ENCODE measurements around the gene MGAT4B.

Gene MGAT4B

GRCh38 chr5:179815491-179816249 lies 9.0 kb upstream of the MGAT4B start:
- no peak overlapping the region for H3K4me3 ChIP-seq (ENCODE audit: low read length)

GRCh38 chr5:179814090-179814489 lies 7.4 kb upstream of the MGAT4B start:
- DNase-seq (ENCODE audit: low read depth, low spot score): no peak
- H3K4me3 ChIP-seq (ENCODE audit: low read length): no peak overlapping the region

More at GRCh38 chr5:179815491-179816249, 9.0 kb upstream of the MGAT4B start:
- DNase-seq (ENCODE audit: low read depth, low spot score): no peak

GRCh38 chr5:179812997-179813607 lies 6.4 kb upstream of the MGAT4B start:
- DNase-seq (ENCODE audit: low read depth, low spot score): no peak
- H3K4me3 ChIP-seq (ENCODE audit: low read length): no peak overlapping the region

- no peak for DNase-seq (ENCODE audit: low read depth, low spot score)
- H3K4me3 ChIP-seq (ENCODE audit: low read length): no peak overlapping the region
Observed at GRCh38 chr5:179812135-179812825, 5.6 kb upstream of the MGAT4B start.

- peak overlapping the region; percentile 68 for H3K4me3 ChIP-seq (ENCODE audit: low read length)
- DNase-seq (ENCODE audit: low read depth, low spot score): no peak
Observed at GRCh38 chr5:179805529-179806249, 977 bp downstream of the MGAT4B start.

- peak overlapping the region; percentile 68 for H3K4me3 ChIP-seq (ENCODE audit: low read length)
- DNase-seq (ENCODE audit: low read depth, low spot score): no peak
Observed at GRCh38 chr5:179805070-179805528, 1.6 kb downstream of the MGAT4B start.

GRCh38 chr5:179804555-179804947 lies 2.1 kb downstream of the MGAT4B start:
- no peak for DNase-seq (ENCODE audit: low read depth, low spot score)
- H3K4me3 ChIP-seq (ENCODE audit: low read length): no peak overlapping the region

GRCh38 chr5:179803651-179804554 lies 2.8 kb downstream of the MGAT4B start:
- H3K4me3 ChIP-seq (ENCODE audit: low read length): no peak overlapping the region
- DNase-seq (ENCODE audit: low read depth, low spot score): peak; percentile 35

GRCh38 chr5:179802950-179803562 lies 3.6 kb downstream of the MGAT4B start:
- H3K4me3 ChIP-seq (ENCODE audit: low read length): no peak overlapping the region
- no peak for DNase-seq (ENCODE audit: low read depth, low spot score)

- H3K4me3 ChIP-seq (ENCODE audit: low read length): no peak overlapping the region
- no peak for DNase-seq (ENCODE audit: low read depth, low spot score)
Observed at GRCh38 chr5:179802207-179802883, 4.3 kb downstream of the MGAT4B start.

- DNase-seq (ENCODE audit: low read depth, low spot score): peak; percentile 49
- H3K4me3 ChIP-seq (ENCODE audit: low read length): no peak overlapping the region
Observed at GRCh38 chr5:179801304-179802206, 5.1 kb downstream of the MGAT4B start.

- DNase-seq (ENCODE audit: low read depth, low spot score): no peak
- no peak overlapping the region for H3K4me3 ChIP-seq (ENCODE audit: low read length)
Observed at GRCh38 chr5:179800696-179801201, 5.9 kb downstream of the MGAT4B start.

- DNase-seq (ENCODE audit: low read depth, low spot score): no peak
- no peak overlapping the region for H3K4me3 ChIP-seq (ENCODE audit: low read length)
Observed at GRCh38 chr5:179800071-179800695, 6.5 kb downstream of the MGAT4B start.

- H3K4me3 ChIP-seq (ENCODE audit: low read length): no peak overlapping the region
- DNase-seq (ENCODE audit: low read depth, low spot score): no peak
Observed at GRCh38 chr5:179799644-179799973, 7.1 kb downstream of the MGAT4B start.

GRCh38 chr5:179798771-179799643 lies 7.7 kb downstream of the MGAT4B start:
- no peak overlapping the region for H3K4me3 ChIP-seq (ENCODE audit: low read length)
- no peak for DNase-seq (ENCODE audit: low read depth, low spot score)
